T-helper 1 cell treated with Interleukin-12 subunit alpha and Interleukin-12 subunit beta and Interleukin-4 antibody, amounts not matched to agents 30 μg/mL and 1 μg/mL, for 36 hours (primary cell): Measurements from ENCODE around the gene SLIT3.

ENCODE experiments used
- H3K27ac Mint-ChIP-seq: one replicate; pipeline ENCODE4 v1.8.0; 2021; ENCODE audit warnings: mild to moderate bottlenecking, mixed read lengths
- H3K27me3 Mint-ChIP-seq: one replicate; pipeline ENCODE4 v1.8.0; 2021; ENCODE audit warnings: low read depth, mixed read lengths
- H3K36me3 Mint-ChIP-seq: one replicate; pipeline ENCODE4 v1.8.0; 2021; ENCODE audit warnings: low read depth, mixed read lengths
- H3K4me1 Mint-ChIP-seq: one replicate; pipeline ENCODE4 v1.8.0; 2021; ENCODE audit warnings: low read depth, mixed read lengths
- H3K4me3 Mint-ChIP-seq: one replicate; pipeline ENCODE4 v1.8.0; 2021; ENCODE audit warnings: mild to moderate bottlenecking, moderate library complexity, mixed read lengths
- H3K9me3 Mint-ChIP-seq: one replicate; pipeline ENCODE4 v1.8.0; 2021; ENCODE audit warnings: mixed read lengths

The SLIT3 gene

DNA sequence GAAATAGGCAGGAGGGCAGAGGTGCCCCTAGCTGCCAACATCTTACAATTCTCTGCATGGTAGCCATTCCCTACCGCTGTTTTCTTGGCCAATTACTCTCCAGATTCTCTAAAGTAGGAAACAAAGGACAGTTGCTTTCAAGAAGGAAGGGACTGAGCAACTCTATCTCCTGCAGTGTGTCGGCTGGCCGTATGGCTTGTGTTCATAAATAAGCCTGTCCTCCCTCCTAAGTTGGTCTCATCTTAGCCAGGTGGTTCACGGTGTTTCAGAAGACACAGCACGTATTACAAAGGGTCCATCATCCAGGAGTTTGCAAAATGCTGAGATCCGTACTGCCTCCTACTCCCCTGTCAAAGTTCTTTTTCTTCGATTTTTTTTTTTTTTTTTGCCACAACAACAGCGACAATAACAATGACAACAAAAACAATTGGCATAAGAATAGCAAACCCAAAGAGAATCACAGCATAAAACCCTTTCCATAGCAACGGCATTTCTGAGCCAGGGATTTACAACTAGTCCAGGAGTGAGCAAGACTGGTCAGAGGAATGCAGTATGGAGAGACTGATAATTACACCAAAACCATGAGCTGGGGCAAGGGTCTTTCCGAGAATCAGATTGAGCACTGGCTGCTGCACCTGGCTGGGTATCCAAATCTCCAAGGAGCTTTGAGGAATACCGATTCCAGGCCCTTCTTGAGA, 212.8 kb downstream of the SLIT3 start:
- H3K27ac Mint-ChIP-seq = no peak overlapping the region
- no peak overlapping the region for H3K4me3 Mint-ChIP-seq
- no peaks in the 10 kb centered on the region for H3K27me3 Mint-ChIP-seq
- H3K36me3 Mint-ChIP-seq = no peaks in the 10 kb centered on the region
- no peaks in the 10 kb centered on the region for H3K4me1 Mint-ChIP-seq
- H3K9me3 Mint-ChIP-seq = no peaks in the 10 kb centered on the region

- no peak overlapping the region for H3K4me3 Mint-ChIP-seq
- no peak overlapping the region for H3K27ac Mint-ChIP-seq
- H3K9me3 Mint-ChIP-seq = no peaks in the 10 kb centered on the region
Observed at GRCh38 chr5:169085636-169086035, 215.3 kb downstream of the SLIT3 start.

GRCh38 chr5:169085212-169085611, 215.7 kb downstream of the SLIT3 start:
- H3K4me3 Mint-ChIP-seq = no peak overlapping the region
- H3K27me3 Mint-ChIP-seq = no peaks in the 10 kb centered on the region

More at GRCh38 chr5:169085636-169086035, 215.3 kb downstream of the SLIT3 start:
- Mint-ChIP-seq H3K4me1 (no peaks in the 10 kb centered on the region), H3K27me3 (no peaks in the 10 kb centered on the region), H3K36me3 (no peaks in the 10 kb centered on the region)

DNA sequence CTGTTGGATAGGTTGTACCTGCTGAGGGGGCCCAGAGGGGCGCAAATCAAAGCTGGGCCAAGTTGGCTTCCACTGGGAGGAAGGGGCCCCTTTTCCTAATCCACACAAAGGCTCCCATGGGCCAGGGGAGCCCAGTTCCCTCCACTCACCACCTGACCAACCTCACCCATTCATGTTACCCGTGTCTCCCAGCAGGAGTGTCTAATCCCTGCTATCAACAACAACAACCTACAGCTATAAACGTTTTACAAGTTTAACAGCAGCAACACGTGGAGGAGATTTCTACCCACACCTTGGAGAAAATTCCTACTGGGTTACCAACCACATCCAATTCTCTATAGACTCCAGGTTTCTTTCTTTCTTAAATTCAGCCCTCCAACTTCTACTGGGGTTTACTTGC, 216.2 kb downstream of the SLIT3 start:
- no peak overlapping the region for H3K27ac Mint-ChIP-seq
- no peaks in the 10 kb centered on the region for H3K36me3 Mint-ChIP-seq
- H3K4me1 Mint-ChIP-seq = no peaks in the 10 kb centered on the region
- no peaks in the 10 kb centered on the region for H3K9me3 Mint-ChIP-seq
- no peak overlapping the region for H3K4me3 Mint-ChIP-seq
- no peaks in the 10 kb centered on the region for H3K27me3 Mint-ChIP-seq

More at GRCh38 chr5:169085212-169085611, 215.7 kb downstream of the SLIT3 start:
- no peaks in the 10 kb centered on the region for H3K36me3 Mint-ChIP-seq
- H3K4me1 Mint-ChIP-seq = no peaks in the 10 kb centered on the region
- no peaks in the 10 kb centered on the region for H3K9me3 Mint-ChIP-seq
- H3K27ac Mint-ChIP-seq = no peak overlapping the region

DNA sequence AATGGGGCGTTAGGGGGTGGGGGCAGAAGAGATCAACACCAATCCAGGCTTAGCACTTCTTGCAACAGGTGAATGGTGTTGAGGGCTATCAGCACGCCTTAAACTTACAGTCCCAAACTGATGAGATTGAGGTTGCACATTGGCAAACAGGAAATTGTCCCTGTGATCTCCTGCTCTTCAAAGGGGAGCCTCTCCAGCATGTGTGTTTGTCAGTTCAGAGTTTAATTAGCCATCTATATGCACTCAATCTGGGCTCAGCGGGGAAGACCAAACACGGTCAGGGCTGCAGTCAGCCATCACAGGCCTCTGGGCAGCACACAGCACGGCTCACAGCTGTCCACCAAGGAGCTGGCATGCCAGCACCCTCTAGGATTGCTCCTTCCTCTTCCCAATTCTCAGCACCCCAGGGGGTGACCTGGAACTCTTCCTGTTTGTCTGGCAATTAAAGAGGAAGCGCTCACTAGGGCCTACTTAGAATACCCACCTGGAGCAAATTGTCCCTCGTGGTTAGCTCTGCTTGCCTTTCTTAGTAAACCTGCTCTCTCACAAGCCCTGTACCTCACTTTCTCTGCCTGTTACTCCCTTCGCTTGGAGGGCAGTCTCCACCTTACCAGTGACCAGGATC, 217.4 kb downstream of the SLIT3 start:
- Mint-ChIP-seq H3K27ac (no peak overlapping the region), H3K36me3 (no peaks in the 10 kb centered on the region), H3K4me3 (no peak overlapping the region), H3K27me3 (peaks cover 2% of the 10 kb centered on the region), H3K4me1 (no peaks in the 10 kb centered on the region), H3K9me3 (no peaks in the 10 kb centered on the region)

- Mint-ChIP-seq H3K27ac (no peak overlapping the region), H3K27me3 (peaks cover 5% of the 10 kb centered on the region), H3K36me3 (no peaks in the 10 kb centered on the region), H3K4me3 (no peak overlapping the region), H3K9me3 (no peaks in the 10 kb centered on the region), H3K4me1 (no peaks in the 10 kb centered on the region)
Observed at GRCh38 chr5:169081000-169081724, 219.8 kb downstream of the SLIT3 start.

DNA sequence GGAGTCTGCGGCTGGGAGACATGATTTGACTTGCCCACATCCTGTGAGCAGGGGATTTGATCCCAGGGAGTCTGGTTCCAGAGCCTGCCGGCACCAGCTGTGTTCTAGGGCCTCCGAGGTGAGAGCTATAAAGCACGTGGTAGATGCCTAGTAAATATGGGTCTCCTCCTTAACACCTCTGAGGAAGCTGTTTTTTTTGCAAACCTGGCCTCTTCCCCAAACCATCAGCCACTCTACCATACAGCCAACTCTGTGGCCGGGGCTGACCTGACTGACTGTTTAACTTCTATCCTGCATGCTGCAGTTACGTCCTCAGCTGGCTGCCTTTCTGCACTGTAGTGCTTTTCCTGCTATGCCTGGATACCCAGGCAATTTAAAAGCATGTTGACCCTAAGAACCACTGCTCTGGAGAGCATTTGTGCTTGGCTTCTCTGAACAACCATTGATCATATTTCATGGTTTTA, 220.5 kb downstream of the SLIT3 start:
- Mint-ChIP-seq H3K27me3 (peaks cover 5% of the 10 kb centered on the region), H3K4me3 (no peak overlapping the region), H3K27ac (no peak overlapping the region), H3K9me3 (no peaks in the 10 kb centered on the region), H3K36me3 (no peaks in the 10 kb centered on the region), H3K4me1 (no peaks in the 10 kb centered on the region)

DNA sequence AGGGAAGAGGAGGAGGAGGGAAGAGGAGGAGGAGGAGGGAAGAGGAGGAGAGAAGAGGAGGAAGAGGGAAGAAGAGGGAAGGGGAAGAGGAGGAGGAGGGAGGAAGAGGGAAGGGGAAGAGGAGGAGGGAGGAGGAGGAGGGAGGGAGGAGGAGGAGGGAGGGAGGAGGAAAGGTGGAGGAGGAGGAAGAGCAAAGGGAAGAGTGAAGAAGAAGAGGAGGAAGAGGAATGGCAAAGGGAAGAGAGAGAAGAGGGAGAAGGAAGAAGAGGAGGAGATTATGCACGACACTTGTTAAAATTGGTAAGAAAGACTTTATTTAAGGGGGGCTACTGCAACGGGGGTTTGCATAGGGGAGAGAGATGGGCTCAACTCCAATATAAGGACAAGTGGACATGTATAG, 221.2 kb downstream of the SLIT3 start:
- H3K9me3 Mint-ChIP-seq = no peaks in the 10 kb centered on the region
- peaks cover 5% of the 10 kb centered on the region for H3K27me3 Mint-ChIP-seq
- no peak overlapping the region for H3K27ac Mint-ChIP-seq
- H3K36me3 Mint-ChIP-seq = no peaks in the 10 kb centered on the region
- H3K4me1 Mint-ChIP-seq = no peaks in the 10 kb centered on the region
- no peak overlapping the region for H3K4me3 Mint-ChIP-seq

GRCh38 chr5:169074839-169075238, 226.1 kb downstream of the SLIT3 start:
- Mint-ChIP-seq H3K4me3 (no peak overlapping the region), H3K9me3 (no peaks in the 10 kb centered on the region), H3K27ac (no peak overlapping the region), H3K27me3 (peaks cover 9% of the 10 kb centered on the region), H3K36me3 (no peaks in the 10 kb centered on the region), H3K4me1 (no peaks in the 10 kb centered on the region)

GRCh38 chr5:169072233-169072632, 228.7 kb downstream of the SLIT3 start:
- Mint-ChIP-seq H3K4me1 (no peaks in the 10 kb centered on the region), H3K27me3 (peaks cover 4% of the 10 kb centered on the region), H3K36me3 (no peaks in the 10 kb centered on the region), H3K9me3 (no peaks in the 10 kb centered on the region), H3K4me3 (no peak overlapping the region), H3K27ac (no peak overlapping the region)

- no peak overlapping the region for H3K4me3 Mint-ChIP-seq
- peaks cover 7% of the 10 kb centered on the region for H3K27me3 Mint-ChIP-seq
- H3K36me3 Mint-ChIP-seq = no peaks in the 10 kb centered on the region
- no peaks in the 10 kb centered on the region for H3K4me1 Mint-ChIP-seq
- no peaks in the 10 kb centered on the region for H3K9me3 Mint-ChIP-seq
- H3K27ac Mint-ChIP-seq = no peak overlapping the region
Observed at GRCh38 chr5:169070413-169070812, 230.5 kb downstream of the SLIT3 start.

DNA sequence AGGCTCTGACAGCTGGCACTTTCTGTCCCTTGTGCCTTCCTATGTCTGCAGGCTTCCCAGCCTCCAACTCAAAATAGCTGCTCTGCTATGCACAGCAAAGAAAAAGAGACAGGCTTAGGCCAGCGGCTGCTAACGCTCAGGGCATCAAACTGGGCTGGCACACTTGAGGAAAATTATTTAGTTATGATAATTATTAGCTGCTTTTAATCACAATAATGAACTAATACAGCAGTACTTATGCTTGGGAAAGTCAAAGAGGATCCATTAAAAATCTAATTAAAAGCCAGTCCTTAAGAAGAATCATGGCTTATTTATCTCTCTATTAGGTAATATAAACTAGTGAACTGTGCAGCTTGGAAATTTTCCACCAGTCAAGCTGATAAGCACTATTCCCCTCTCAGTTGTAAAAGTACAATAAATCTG, 233.2 kb downstream of the SLIT3 start:
- Mint-ChIP-seq H3K4me1 (no peaks in the 10 kb centered on the region), H3K9me3 (no peaks in the 10 kb centered on the region), H3K27me3 (peaks cover 3% of the 10 kb centered on the region), H3K36me3 (no peaks in the 10 kb centered on the region), H3K27ac (no peak overlapping the region), H3K4me3 (no peak overlapping the region)

DNA sequence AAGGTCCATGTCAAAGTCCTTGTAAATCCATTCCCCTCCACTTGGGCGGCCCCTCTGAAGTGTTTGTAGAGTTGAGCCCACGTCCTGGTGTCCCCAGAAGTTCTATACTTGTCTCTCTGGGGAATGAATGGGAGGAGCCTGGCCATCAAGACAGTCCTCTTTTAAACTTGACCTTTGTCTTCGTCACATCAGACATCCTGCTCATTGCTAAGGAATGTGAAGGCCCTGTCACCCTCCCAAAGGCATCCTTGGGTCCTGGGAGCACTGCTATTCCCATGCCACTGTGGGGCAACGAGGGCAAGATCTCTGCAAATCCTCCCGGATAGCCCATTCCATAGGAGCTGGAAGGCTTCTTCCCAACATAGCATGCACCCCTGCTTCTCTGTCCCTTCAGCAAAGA, 235.5 kb downstream of the SLIT3 start:
- Mint-ChIP-seq H3K36me3 (no peaks in the 10 kb centered on the region), H3K27me3 (peaks cover 3% of the 10 kb centered on the region), H3K4me3 (no peak overlapping the region), H3K4me1 (no peaks in the 10 kb centered on the region), H3K27ac (no peak overlapping the region), H3K9me3 (no peaks in the 10 kb centered on the region)

DNA sequence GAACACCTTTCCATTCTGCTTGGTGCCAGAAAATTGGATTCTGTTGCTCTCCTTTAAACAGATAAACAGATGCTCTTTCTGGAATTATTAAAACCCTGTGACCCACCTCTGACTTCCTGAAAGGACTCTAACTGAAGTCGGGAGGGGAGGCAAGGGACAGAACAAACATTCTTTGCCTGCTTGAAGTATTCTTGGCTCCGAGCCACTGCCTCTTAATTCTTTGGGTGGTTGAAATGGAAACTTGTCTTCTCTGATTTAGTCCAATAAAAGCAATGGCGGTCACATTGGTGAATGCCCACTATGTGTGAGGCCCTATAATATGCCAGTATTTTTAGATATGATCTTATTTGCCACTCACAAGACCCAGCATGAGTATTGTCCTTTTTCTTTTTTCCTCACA, 236.8 kb downstream of the SLIT3 start:
- H3K4me1 Mint-ChIP-seq = no peaks in the 10 kb centered on the region
- H3K27ac Mint-ChIP-seq = no peak overlapping the region
- H3K36me3 Mint-ChIP-seq = no peaks in the 10 kb centered on the region
- no peak overlapping the region for H3K4me3 Mint-ChIP-seq
- no peaks in the 10 kb centered on the region for H3K9me3 Mint-ChIP-seq
- H3K27me3 Mint-ChIP-seq = peaks cover 3% of the 10 kb centered on the region
